Measurements from ENCODE around the gene RPL39. TPM values are rescaled to one million over a fixed set of nuclear protein-coding genes. Genes with fewer than 3 reads are reported as not detected.

The RPL39 gene
- total RNA-seq, 1 donor from 2014 or later: 1,616 TPM

- no peaks in the 10 kb centered on the region for H3K36me3 Mint-ChIP-seq (ENCODE audit: unreplicated experiment)
- H3K9me3 Mint-ChIP-seq (ENCODE audit: unreplicated experiment): no peaks in the 10 kb centered on the region
- H3K4me3 Mint-ChIP-seq (ENCODE audit: unreplicated experiment): peak overlapping the region; percentile 22
- H3K27ac Mint-ChIP-seq (ENCODE audit: unreplicated experiment): no peak overlapping the region
- H3K4me1 Mint-ChIP-seq (ENCODE audit: unreplicated experiment): peaks cover 28% of the 10 kb centered on the region
- TF ChIP-seq CTCF (IDR thresholded peaks at IDR 0.05): no peak
- no peak for DNase-seq (ENCODE audit: extremely low spot score, unreplicated experiment)
- H3K27me3 Mint-ChIP-seq (ENCODE audit: unreplicated experiment): no peaks in the 10 kb centered on the region
Measured at GRCh38 chrX:119760026-119760877, 31.2 kb downstream of the RPL39 start.

GRCh38 chrX:119759248-119759766, 32.1 kb downstream of the RPL39 start:
- TF ChIP-seq CTCF (IDR thresholded peaks at IDR 0.05): no peak
- H3K36me3 Mint-ChIP-seq (ENCODE audit: unreplicated experiment): no peaks in the 10 kb centered on the region
- no peaks in the 10 kb centered on the region for H3K9me3 Mint-ChIP-seq (ENCODE audit: unreplicated experiment)
- peak overlapping the region; percentile 48 for H3K4me3 Mint-ChIP-seq (ENCODE audit: unreplicated experiment)
- H3K4me1 Mint-ChIP-seq (ENCODE audit: unreplicated experiment): peaks cover 27% of the 10 kb centered on the region
- no peaks in the 10 kb centered on the region for H3K27me3 Mint-ChIP-seq (ENCODE audit: unreplicated experiment)
- no peak overlapping the region for H3K27ac Mint-ChIP-seq (ENCODE audit: unreplicated experiment)
- DNase-seq (ENCODE audit: extremely low spot score, unreplicated experiment): no peak

- Mint-ChIP-seq H3K27ac (ENCODE audit: unreplicated experiment) (no peak overlapping the region), H3K9me3 (ENCODE audit: unreplicated experiment) (no peaks in the 10 kb centered on the region), H3K27me3 (ENCODE audit: unreplicated experiment) (no peaks in the 10 kb centered on the region), H3K36me3 (ENCODE audit: unreplicated experiment) (no peaks in the 10 kb centered on the region), H3K4me1 (ENCODE audit: unreplicated experiment) (peaks cover 22% of the 10 kb centered on the region), H3K4me3 (ENCODE audit: unreplicated experiment) (peak overlapping the region; percentile 52)
- no peak for TF ChIP-seq CTCF (IDR thresholded peaks at IDR 0.05)
- DNase-seq (ENCODE audit: extremely low spot score, unreplicated experiment): no peak
Measured at GRCh38 chrX:119758731-119759247, 32.6 kb downstream of the RPL39 start.

- Mint-ChIP-seq H3K4me1 (ENCODE audit: unreplicated experiment) (peaks cover 16% of the 10 kb centered on the region), H3K27me3 (ENCODE audit: unreplicated experiment) (no peaks in the 10 kb centered on the region), H3K4me3 (ENCODE audit: unreplicated experiment) (peak within 1 kb of the TSS; percentile 71), H3K27ac (ENCODE audit: unreplicated experiment) (peak within 1 kb of the TSS; percentile 38), H3K9me3 (ENCODE audit: unreplicated experiment) (no peaks in the 10 kb centered on the region), H3K36me3 (ENCODE audit: unreplicated experiment) (no peaks in the 10 kb centered on the region)
- peak; percentile 85 for DNase-seq (ENCODE audit: extremely low spot score, unreplicated experiment)
- no peak for TF ChIP-seq CTCF (IDR thresholded peaks at IDR 0.05)
Measured at GRCh38 chrX:119757979-119758730, 33.3 kb downstream of the RPL39 start, which contains the start of gene SOWAHD. Gene SOWAHD (plus strand): TSS chrX:119758588. CDS start chrX:119758668, 80 bp downstream.
